Kidney (tissue), 14 donors: ENCODE measurements around the gene NEK7. TPM values are rescaled to one million over a fixed set of nuclear protein-coding genes. Genes with fewer than 3 reads are reported as not detected.

ENCODE experiments used
- DNase-seq, 5 donors: peaks; one replicate each; pipeline ENCODE4 v3.0.0-alpha.2; 2013 to 2020
- FAIRE-seq: peaks from 2 replicates; lab custom pipeline; 2012; peaks lifted over from hg19 to GRCh38; lab: Jason Lieb, UNC
- H3K27ac ChIP-seq, 2 donors: one replicate each; pipeline ENCODE4 v1.7.0; 2013; ENCODE audit warnings: low read depth in 2 of 2, low read length in 2 of 2, inconsistent platforms in 1 of 2
- H3K27me3 ChIP-seq: one replicate; pipeline ENCODE4 v1.7.1; 2013; ENCODE audit warnings: low read length, inconsistent platforms; ENCODE audit not compliant: control insufficient read depth, insufficient read depth
- H3K36me3 ChIP-seq, 3 donors: one replicate each; pipeline versions ENCODE4 v1.7.0 to v1.7.1; 2013; ENCODE audit warnings: low read length in 3 of 3, control low read depth in 1 of 3, inconsistent platforms in 1 of 3; ENCODE audit not compliant: insufficient read depth in 3 of 3, control insufficient read depth in 2 of 3
- H3K4me1 ChIP-seq, 3 donors: one replicate each; pipeline versions ENCODE4 v1.7.0 to v1.7.1; 2013; ENCODE audit warnings: low read length in 3 of 3, inconsistent platforms in 1 of 3, low read depth in 1 of 3; ENCODE audit not compliant: control insufficient read depth in 2 of 3, insufficient read depth in 2 of 3
- H3K4me3 ChIP-seq, 3 donors: one replicate each; pipeline versions ENCODE4 v1.7.0 to v1.8.1; 2013; ENCODE audit warnings: low read length in 3 of 3, control low read depth in 1 of 3, inconsistent platforms in 1 of 3
- H3K9ac ChIP-seq, 3 donors: one replicate each; pipeline versions ENCODE4 v1.7.0 to v1.7.1; 2013; ENCODE audit warnings: low read length in 3 of 3, control low read depth in 1 of 3, inconsistent platforms in 1 of 3
- H3K9me3 ChIP-seq, 3 donors: one replicate each; pipeline versions ENCODE4 v1.7.0 to v1.7.1; 2013; ENCODE audit warnings: low read length in 3 of 3, control low read depth in 1 of 3, inconsistent platforms in 1 of 3; ENCODE audit not compliant: control insufficient read depth in 2 of 3, insufficient read depth in 1 of 3
- intact Hi-C: fragments of 100-400 bp; cut with DNase I; formaldehyde crosslinking; loops from one replicate; pipeline ENCODE4 v1.11.1; 2022
- polyA plus RNA-seq: library from polyadenylated mRNA; stranded (reverse); fragments of 350-450 nt; fragmentation: Illumina TruSeq; extraction: RNeasy Lipid Tissue Mini Kit (QIAGEN cat#74804); gene quantifications from one replicate; pipeline ENCODE4 v1.2.3, GENCODE V29; 2014; ENCODE audit warnings: low read depth, low replicate concordance; ENCODE audit not compliant: insufficient read depth
- total RNA-seq: library from RNA; stranded (reverse); fragmentation: NEBNext Ultra II Directional; extraction: Animal tissue kit (Norgen Biotek cat#: 25700); gene quantifications from one replicate; pipeline ENCODE4 v1.2.1, GENCODE V29; 2021
- TF ChIP-seq, protein P1 (sequence below): IDR thresholded peaks from 3 replicates; pipeline ENCODE4 v1.5.1; 2012; ENCODE audit warnings: mild to moderate bottlenecking, moderate library complexity, borderline replicate concordance; ENCODE audit not compliant: insufficient read depth; ENCODE audit errors: extremely low read depth
- donor health status: control.
- donor health status: control.
- donor health status: control.
- donor health status: control.
- donor health status: control.
- donor health status: DM: yes; HTN: yes; CAD: no.
- donor health status: Normal renal cell carcinoma (clear cell type).

The NEK7 gene
- total and polyA plus RNA-seq, 2 donors from 2014 or later: 17.3 to 65.5 TPM

- intact Hi-C loops: no loop called here
- Histone ChIP-seq H3K4me1 (no peaks in the 10 kb centered on the region), H3K9ac (no peak overlapping the region), H3K36me3 (no peaks in the 10 kb centered on the region), H3K9me3 (no peaks in the 10 kb centered on the region), H3K27me3 (no peaks in the 10 kb centered on the region), H3K27ac (no peak overlapping the region), H3K4me3 (no peak overlapping the region)
- DNase-seq: no peak
- no peak for FAIRE-seq
- TF ChIP-seq, protein P1, sequence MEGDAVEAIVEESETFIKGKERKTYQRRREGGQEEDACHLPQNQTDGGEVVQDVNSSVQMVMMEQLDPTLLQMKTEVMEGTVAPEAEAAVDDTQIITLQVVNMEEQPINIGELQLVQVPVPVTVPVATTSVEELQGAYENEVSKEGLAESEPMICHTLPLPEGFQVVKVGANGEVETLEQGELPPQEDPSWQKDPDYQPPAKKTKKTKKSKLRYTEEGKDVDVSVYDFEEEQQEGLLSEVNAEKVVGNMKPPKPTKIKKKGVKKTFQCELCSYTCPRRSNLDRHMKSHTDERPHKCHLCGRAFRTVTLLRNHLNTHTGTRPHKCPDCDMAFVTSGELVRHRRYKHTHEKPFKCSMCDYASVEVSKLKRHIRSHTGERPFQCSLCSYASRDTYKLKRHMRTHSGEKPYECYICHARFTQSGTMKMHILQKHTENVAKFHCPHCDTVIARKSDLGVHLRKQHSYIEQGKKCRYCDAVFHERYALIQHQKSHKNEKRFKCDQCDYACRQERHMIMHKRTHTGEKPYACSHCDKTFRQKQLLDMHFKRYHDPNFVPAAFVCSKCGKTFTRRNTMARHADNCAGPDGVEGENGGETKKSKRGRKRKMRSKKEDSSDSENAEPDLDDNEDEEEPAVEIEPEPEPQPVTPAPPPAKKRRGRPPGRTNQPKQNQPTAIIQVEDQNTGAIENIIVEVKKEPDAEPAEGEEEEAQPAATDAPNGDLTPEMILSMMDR: no peak
Measured at GRCh38 chr1:198333744-198334143, 176.9 kb downstream of the NEK7 start.

- no peak overlapping the region for H3K27ac ChIP-seq
- no peaks in the 10 kb centered on the region for H3K9me3 ChIP-seq
- H3K4me1 ChIP-seq: no peaks in the 10 kb centered on the region
- H3K36me3 ChIP-seq: no peaks in the 10 kb centered on the region
- DNase-seq: no peak
- intact Hi-C loops: no loop called here
- no peaks in the 10 kb centered on the region for H3K27me3 ChIP-seq
- TF ChIP-seq, protein P1: no peak
- FAIRE-seq: no peak
- H3K9ac ChIP-seq: no peak overlapping the region
- H3K4me3 ChIP-seq: no peak overlapping the region
Measured at GRCh38 chr1:198335663-198336062, 178.9 kb downstream of the NEK7 start.

DNA sequence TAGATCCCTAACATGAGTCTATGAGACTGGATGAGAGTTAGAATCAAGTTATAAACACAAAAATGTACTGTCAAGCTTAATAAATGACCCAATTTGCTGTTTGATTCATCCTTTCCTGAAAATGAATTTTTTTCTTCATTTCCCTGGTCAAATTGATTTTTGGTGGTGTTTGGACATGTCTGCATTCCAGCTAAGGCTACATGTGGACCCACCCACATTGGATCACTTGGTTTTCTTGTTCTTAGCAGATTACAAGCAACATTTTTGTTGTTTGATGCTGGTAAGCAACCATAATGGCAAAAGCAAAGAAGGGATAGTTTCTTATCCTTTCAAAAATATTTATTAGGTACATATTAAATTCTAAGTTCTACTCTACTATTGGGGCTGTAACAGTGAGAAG, 181.1 kb downstream of the NEK7 start:
- H3K4me1 ChIP-seq: no peaks in the 10 kb centered on the region
- DNase-seq (no peak), FAIRE-seq (no peak)
- H3K27ac ChIP-seq: no peak overlapping the region
- no peak overlapping the region for H3K9ac ChIP-seq
- no peaks in the 10 kb centered on the region for H3K9me3 ChIP-seq
- TF ChIP-seq, protein P1: no peak
- intact Hi-C loops: no loop called here
- no peaks in the 10 kb centered on the region for H3K27me3 ChIP-seq
- H3K36me3 ChIP-seq: no peaks in the 10 kb centered on the region
- no peak overlapping the region for H3K4me3 ChIP-seq

DNA sequence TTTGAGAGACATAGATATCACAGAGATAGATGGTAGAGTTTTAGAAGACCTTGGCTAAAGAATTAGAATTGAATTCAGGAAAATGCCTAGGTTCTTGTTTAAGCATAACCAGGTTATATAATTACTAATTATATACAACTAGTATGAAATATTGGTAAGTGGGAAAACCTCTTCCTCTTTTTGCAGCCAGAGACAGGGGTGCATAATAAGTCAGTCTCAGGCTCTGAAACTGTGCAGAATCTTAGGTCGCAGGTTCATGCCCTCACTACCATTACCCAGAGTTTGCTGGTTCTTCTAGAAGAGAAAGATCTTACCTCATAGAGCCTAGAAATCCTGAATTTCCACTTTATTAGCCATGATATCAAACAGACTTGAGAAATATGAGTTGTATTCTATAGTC, 183.3 kb downstream of the NEK7 start:
- H3K9me3 ChIP-seq: no peaks in the 10 kb centered on the region
- intact Hi-C loops: no loop called here
- FAIRE-seq (no peak), DNase-seq (no peak)
- no peaks in the 10 kb centered on the region for H3K27me3 ChIP-seq
- H3K9ac ChIP-seq: no peak overlapping the region
- H3K4me3 ChIP-seq: no peak overlapping the region
- no peak overlapping the region for H3K27ac ChIP-seq
- TF ChIP-seq, protein P1: no peak
- H3K4me1 ChIP-seq: no peaks in the 10 kb centered on the region
- H3K36me3 ChIP-seq: no peaks in the 10 kb centered on the region
